ENCODE data around the gene SLC25A11.

DNA sequence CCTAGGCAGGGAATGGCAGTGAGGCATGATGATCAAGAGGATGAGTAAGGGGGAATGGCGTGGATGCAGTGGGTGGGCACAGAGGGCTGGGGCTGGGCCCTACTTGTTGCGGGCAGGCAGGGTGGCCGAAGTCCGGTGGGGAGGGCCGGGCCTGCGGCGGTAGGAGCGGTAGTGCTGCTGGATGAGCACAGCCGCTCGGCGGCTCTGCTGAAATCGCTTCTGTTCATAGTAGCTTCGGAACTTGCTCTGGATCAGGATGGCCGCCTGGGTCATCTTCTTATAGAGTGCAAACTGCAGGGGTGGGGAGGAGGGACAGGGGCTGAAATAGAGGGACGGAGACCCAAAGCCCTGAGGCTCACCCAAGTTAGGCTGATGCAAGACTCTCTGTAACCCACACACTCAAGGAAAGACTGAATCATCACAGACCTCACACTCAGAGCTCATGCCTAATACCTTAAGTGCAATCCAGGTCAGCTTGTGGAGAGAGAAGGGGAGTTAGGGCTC is 29.3 kb upstream of the SLC25A11 start:
- TF ChIP-seq, protein P1, sequence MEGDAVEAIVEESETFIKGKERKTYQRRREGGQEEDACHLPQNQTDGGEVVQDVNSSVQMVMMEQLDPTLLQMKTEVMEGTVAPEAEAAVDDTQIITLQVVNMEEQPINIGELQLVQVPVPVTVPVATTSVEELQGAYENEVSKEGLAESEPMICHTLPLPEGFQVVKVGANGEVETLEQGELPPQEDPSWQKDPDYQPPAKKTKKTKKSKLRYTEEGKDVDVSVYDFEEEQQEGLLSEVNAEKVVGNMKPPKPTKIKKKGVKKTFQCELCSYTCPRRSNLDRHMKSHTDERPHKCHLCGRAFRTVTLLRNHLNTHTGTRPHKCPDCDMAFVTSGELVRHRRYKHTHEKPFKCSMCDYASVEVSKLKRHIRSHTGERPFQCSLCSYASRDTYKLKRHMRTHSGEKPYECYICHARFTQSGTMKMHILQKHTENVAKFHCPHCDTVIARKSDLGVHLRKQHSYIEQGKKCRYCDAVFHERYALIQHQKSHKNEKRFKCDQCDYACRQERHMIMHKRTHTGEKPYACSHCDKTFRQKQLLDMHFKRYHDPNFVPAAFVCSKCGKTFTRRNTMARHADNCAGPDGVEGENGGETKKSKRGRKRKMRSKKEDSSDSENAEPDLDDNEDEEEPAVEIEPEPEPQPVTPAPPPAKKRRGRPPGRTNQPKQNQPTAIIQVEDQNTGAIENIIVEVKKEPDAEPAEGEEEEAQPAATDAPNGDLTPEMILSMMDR (IDR thresholded peaks at IDR 0.05; ENCODE audit: poor library complexity): no peak
- TF ChIP-seq EZH2 (IDR thresholded peaks at IDR 0.05; ENCODE audit: borderline replicate concordance): no peak
